HG03432 (cell line): ENCODE measurements around the gene MYLK4.

Experiments
- ATAC-seq: cut with Tn5 transposase; IDR thresholded peaks from one replicate; pipeline ENCODE4 v1.9.1; 2021; ENCODE audit warnings: mild to moderate bottlenecking, moderate library complexity; ENCODE audit not compliant: unreplicated experiment

The MYLK4 gene

GRCh38 chr6:2750832-2751231 is at the start of gene MYLK4:
TSS of gene MYLK4 (minus strand) at chr6:2750922. CDS start at chr6:2749294, 1,628 bp downstream.
- ATAC-seq = no peak

- ATAC-seq = no peak
These were observed 49.3 kb upstream of the MYLK4 start for GRCh38 chr6:2799936-2800527.

GRCh38 chr6:2798586-2799134 is 47.9 kb upstream of the MYLK4 start:
- ATAC-seq = no peak

- ATAC-seq = no peak
These were observed 46.9 kb upstream of the MYLK4 start for GRCh38 chr6:2797564-2798031.

GRCh38 chr6:2796861-2797260 is 46.1 kb upstream of the MYLK4 start:
- no peak for ATAC-seq

- no peak for ATAC-seq
These were observed 45.2 kb upstream of the MYLK4 start for GRCh38 chr6:2795956-2796355.

- ATAC-seq = no peak
These were observed 44.4 kb upstream of the MYLK4 start for GRCh38 chr6:2795162-2795561.

GRCh38 chr6:2794171-2794730 is 43.5 kb upstream of the MYLK4 start:
- ATAC-seq = no peak

GRCh38 chr6:2793534-2794151 is 42.9 kb upstream of the MYLK4 start:
- ATAC-seq = no peak

GRCh38 chr6:2792330-2793110 is 41.8 kb upstream of the MYLK4 start:
- ATAC-seq = no peak

- ATAC-seq = no peak
These were observed 40.8 kb upstream of the MYLK4 start for GRCh38 chr6:2791450-2791974.

- peak; percentile 70 for ATAC-seq
These were observed 40.1 kb upstream of the MYLK4 start for GRCh38 chr6:2790588-2791449.

- no peak for ATAC-seq
These were observed 35.5 kb upstream of the MYLK4 start for GRCh38 chr6:2786269-2786668.

GRCh38 chr6:2784930-2785329 is 34.2 kb upstream of the MYLK4 start:
- ATAC-seq = no peak

- ATAC-seq = no peak
These were observed 33.3 kb upstream of the MYLK4 start for GRCh38 chr6:2784061-2784460.

- no peak for ATAC-seq
These were observed 32.7 kb upstream of the MYLK4 start for GRCh38 chr6:2783188-2783963.

- ATAC-seq = no peak
These were observed 32.1 kb upstream of the MYLK4 start for GRCh38 chr6:2782825-2783187.

- no peak for ATAC-seq
These were observed 31.6 kb upstream of the MYLK4 start for GRCh38 chr6:2782356-2782708.

GRCh38 chr6:2781685-2782355 is 31.1 kb upstream of the MYLK4 start:
- no peak for ATAC-seq
